HG02884 (cell line): ENCODE measurements around the gene NAP1L5.

Experiments used
- ATAC-seq: cut with Tn5 transposase; IDR thresholded peaks from one replicate; pipeline ENCODE4 v1.9.1; 2021; ENCODE audit warnings: mild to moderate bottlenecking, moderate library complexity; ENCODE audit not compliant: unreplicated experiment

Gene NAP1L5, protein sequence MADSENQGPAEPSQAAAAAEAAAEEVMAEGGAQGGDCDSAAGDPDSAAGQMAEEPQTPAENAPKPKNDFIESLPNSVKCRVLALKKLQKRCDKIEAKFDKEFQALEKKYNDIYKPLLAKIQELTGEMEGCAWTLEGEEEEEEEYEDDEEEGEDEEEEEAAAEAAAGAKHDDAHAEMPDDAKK

DNA sequence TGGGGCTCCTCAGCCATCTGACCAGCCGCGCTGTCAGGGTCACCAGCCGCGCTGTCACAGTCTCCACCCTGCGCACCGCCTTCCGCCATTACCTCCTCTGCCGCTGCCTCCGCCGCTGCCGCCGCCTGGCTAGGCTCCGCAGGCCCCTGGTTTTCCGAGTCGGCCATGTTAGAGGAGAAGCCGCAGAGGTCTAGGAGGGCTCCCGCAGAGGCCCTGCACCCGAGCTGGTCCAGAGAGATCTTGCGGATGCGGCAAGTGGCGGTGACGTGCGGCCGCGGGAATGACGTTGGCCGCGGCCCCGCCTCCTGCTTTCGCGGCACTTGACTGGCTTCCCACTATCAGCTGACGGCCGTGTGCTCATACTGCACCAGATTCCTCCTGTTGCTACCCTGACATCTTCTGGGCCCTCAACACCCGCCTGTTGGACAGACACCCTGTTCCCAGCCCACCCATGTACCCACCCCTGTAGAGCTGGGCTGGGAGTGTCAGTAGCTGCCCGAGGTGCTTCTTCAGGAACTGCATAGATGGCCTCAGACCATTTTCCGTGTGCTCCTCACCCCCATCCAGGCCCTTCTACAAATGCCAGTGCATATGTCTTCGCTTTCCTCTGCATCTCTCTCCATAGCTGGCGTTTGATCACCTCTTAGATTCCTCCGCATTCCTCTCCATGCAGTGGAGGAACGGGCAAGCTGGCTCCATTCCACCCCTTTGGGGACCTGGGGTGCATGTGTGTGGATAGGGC, at the start of gene NAP1L5:
Gene NAP1L5, minus strand, starts transcription at position 242 of the 742 bp plus-strand sequence. Its CDS starts 75 bp downstream, at position 167.
- peak; percentile 94 for ATAC-seq

DNA sequence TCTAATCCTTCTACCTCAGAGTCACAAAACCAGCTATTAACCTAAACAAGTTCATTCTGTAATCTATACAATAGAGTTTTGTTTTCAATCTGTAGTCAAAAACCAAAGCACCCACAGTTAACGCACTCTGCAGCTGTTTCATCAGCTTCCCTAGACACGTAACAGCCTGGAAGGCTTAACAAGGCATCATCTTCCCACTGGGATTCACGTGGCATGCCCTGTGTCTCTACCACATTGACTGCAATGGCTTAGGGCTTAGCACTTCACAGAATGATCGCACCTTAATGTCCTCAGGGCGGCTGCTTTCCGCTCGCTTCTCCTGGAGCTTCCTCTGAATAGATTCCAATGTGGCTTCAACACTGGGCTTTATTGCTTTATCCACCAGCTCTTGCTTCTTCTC, 49.7 kb upstream of the NAP1L5 start:
- ATAC-seq: no peak

DNA sequence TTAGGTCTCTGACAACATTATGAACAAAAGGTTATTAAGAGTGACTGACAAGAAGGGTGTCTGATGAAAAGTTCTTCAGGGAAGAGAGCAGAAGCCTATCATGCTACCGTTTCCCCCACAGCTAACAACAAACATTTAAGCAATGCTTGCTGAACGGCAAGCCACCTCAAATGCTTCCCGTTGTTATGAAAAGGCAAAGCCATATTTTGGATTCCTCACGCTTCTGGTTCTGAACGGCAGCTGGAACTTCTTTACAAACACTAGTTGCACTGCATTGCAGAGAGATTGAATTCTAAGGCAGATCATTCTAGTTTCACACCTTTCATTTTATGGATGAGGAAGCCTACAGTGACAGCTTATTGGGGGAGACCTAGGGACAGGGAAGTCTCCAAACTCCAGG, 48.6 kb upstream of the NAP1L5 start:
- no peak for ATAC-seq

DNA sequence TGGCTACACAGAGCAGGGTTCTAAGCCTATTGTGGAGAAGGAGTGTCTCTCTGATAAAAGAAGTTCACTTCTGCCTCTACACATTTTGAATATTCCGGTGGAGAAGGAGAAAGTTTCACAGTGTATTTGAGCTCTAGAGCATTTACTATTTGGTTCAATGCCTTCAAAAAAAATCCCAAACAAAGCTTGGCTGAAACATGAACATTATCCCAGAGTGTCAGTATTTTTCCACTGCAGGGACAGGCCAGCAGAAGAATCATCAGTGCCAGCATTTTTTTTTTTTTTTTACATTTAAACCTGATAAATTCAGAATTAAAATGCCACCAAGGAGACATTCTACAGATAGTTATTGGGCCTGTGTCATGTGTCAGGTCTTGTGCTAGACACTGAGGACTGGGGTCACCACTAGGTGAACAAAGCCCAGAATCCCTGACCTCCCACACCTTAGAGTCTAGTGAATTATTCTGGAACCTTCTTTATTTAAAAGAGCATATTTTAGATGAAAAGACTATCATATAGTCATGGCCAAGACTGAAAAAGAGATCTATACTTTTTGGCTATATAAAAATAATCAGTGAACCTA, 48.0 kb upstream of the NAP1L5 start:
- no peak for ATAC-seq

DNA sequence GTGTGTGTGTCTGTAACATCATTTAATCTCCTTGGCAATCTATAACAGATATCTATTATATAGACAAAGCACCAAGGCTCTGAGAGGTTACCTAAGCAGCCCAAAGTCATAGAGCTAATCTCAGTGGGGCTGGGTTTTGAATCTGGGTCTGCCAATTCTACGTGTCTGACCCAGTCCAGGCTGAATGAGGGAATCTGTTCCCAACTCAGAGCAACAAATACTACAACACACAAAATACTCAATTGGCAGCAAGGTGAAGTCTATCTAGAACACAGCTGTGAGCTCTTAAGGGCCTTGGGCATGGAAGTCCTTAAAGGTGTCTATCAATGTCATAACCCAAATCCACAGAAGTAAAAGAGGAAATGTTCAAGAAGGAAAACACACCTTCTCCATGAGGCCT, 47.5 kb upstream of the NAP1L5 start:
- ATAC-seq: no peak

DNA sequence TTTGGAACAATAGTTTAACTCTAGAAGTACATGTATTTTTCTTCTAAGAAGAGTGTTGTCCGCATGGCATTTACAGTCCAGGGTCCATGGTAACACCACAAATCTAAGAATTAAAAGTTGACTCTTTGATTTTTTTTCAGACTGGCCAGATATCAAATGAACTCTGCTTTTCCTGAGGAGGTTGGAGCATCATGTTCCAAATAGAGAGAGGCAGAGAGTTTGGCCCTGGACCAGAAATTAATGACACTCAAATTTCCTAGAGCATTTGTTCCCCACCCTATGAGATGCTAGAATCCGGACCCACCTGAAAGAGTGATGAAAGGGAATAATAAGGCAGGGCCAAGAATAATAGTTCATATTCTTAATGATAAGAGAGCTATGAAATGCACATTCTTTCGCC, 47.0 kb upstream of the NAP1L5 start:
- ATAC-seq: no peak

DNA sequence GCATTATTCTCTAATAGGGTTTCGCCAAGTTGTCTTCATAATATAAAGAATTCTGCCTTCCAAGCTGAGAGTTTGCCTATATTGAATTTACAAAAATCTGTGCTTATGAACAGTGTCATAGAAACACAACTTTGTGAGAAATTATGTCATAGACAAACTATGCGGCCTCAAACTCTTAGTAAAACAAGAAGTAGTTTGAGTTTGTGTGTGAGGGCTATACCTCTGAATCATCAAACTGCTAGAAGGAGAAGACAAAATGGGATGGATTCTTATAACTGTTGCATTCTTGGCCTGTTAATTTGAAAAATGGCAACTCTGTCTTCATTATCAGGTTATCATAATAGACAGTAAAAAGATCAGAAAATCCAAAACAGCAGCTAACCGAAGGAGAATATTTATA, 46.1 kb upstream of the NAP1L5 start:
- ATAC-seq: no peak

DNA sequence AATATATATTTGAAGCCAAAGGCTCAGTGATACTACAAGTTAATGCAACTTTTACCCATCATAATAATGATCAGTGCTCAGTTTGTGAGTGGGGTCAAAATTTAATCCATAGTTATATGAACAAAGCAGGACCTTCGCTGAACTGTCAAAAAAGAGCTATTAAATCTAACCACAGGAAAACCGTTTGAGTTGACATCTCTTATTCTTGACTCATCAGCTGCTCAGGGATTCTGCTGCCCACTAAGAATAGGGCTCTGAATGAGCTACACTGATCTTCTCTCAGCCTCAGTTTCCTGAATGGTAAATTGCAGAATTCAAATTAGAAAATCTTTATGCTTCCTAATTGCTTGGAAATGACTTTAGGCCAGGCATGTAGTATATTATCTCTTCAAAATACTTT, 44.9 kb upstream of the NAP1L5 start:
- ATAC-seq: no peak

DNA sequence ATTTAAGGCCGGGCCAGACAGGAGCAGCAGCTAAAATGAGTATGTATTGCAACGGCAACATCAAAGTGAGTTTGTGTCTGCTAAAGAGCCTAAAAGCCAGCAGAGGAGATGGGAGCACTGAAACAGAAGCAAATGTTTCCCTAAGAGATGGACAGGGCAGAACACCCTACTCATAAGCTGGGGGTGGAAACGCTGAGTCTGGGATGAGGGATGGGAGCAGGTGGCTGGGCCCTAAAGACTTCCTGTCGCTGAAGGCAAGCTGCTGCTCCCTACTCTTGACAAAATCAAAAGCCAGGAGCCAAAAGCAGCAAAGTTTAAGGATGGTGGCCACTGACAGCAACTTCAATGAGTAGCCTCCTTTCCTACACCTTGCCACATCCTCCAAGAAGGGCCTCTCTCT, 40.6 kb upstream of the NAP1L5 start:
- no peak for ATAC-seq

DNA sequence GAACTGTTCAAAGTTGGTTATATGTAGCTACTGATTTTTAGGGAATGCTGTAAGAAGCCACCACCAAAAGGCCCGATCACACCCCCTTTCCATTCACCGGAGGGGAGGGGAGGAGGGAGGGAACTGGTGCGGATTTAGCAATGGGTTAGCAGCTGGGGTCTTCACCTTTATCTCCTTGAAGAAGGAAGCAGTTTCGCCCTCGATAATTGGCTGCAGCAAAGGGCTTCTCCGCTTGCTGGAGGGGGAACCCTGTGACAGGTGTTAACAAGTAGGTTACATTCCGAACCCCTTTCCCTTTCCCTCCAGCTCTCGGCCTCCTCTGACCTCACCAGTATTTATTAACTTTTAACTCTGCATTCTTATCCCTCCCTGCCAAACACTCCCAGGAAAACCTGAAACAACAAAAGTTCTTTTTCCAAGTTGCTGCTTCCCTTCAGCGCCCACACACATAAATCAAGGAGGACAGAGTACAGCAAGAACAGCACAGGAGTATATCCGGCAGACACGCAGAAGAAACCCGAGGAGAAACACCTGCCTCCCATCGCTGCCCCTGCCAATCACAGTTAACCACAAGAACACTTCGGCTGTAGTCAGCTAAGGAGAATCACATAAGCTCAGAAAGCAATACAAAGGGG, 39.8 kb upstream of the NAP1L5 start:
- ATAC-seq: peak; percentile 93

DNA sequence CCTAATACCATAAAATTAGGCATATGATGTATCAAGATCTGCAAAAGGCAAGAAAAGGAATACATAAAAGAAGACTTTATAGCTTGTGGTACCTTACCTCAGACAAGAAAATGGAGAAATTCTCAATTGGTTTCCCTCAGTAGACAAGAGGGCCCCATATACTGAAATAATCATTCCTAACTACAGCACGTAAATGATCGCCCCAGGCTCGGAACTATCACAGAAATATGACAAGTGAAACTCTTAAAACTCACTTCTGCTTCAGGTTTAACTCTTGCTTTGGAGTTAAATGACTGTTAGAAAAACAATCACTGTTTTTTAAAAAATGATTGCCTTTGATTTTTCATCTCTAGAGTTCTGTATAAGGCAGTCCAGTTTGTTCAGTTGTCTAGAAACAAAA, 38.6 kb upstream of the NAP1L5 start:
- ATAC-seq: no peak

DNA sequence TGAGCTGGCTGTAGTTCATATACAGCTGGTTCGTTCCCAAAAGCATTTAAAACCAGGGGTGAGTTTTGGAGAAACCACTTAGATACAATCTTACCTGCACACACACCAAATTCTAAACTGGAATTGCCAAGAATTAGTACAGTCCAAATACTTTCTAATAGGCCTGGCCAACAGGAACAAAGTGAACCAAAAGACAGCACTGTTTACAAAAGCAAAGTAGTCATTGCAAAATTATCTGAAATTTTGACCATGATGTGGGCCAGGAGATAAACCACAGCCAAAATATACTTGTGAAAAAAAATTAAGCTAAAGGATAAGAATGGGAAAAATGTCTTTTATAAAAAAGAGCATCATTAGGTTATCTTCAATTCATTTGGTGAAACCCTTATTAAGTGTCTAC, 37.9 kb upstream of the NAP1L5 start:
- no peak for ATAC-seq

DNA sequence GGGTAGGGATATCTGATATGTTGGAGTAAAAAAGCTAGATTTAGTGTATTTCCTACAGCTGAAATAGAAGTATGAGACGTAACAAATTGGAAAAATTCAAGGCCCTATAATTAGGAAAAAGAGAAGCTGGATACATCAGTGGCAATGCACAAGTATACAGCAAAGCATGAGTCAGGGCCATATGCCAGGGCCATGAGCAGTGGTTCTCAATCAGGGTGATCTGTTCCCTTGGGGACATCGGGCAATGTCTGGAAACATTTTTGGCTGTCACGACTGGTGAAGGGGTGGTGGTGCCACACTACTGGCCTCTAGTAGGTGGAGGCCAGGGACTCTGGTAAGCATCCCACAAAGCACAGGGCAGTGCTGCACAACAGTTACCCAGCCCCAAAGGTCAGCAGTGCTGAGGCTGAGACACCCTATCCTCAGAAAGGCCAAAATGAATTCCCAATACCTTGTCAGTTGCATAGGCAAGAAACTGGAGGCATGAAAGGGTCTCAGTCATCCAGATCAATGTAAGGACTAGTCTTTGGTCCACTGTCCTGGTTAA, 36.8 kb upstream of the NAP1L5 start:
- no peak for ATAC-seq

DNA sequence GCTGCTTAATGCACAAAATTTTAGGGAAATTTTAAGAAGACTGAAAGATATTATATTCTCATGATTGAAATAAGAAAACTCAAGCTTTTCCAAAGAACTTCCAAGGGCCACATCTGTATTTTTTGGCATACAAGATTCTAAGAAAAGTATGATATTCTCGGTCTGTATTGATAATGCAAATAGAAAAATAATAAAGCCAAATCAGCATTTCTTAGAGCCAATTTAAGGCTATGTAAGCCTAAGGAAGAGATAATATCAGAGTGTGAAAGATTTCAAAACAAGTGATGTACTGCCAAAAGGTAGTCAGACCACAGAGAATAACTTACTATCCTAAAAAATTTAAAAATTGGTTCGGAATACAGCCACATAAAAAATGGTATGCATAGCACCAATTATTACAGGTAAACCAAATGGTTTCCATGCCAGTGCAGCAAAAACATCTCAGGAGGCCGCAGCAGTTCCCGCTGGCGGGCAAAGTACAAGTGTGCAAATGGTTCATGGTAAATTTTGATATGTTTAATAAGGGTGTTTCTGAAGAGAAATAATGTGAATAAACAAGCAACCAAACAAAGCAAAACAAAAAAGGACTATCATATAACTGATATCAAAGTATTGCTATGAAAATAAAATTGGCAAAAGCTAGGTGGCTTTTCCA, 35.2 kb upstream of the NAP1L5 start:
- ATAC-seq: no peak

DNA sequence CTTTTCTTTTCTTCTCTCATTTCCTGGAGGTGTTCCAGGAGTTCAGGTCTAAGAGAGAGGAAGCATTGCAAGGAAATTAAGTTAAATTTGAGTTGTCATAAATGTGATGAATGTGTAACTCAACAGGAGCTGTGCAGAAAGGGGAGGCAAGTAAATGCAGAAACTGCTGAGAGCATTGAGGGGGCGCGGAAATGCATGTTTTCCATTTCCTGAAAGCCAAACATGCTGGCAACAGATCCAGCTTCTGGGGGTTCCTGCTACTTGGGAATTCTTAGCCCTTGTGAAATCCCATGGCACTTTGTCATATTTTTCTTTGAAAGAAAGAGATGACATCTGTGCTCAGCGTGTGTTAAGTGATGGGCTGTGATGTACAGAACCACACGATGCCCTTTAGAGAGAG, 33.8 kb upstream of the NAP1L5 start:
- no peak for ATAC-seq

DNA sequence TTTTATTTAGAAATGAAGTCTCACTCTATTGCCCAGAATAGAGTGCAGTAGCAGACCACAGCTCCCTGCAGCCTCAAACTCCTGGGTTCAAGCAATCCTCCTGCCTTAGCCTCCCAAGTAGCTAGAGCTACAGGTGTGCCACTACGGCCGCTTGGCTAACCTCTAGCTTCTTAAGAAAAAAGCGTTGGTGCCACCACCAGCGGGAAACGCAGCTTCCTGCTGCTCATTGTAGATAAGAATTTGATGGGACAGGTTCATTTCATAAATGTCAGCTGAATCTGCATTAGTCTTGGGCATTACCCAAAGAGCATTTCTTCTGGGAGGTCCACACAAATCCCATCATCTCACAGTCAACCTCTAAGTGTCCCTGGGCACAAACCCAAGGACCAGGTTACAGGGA, 33.2 kb upstream of the NAP1L5 start:
- no peak for ATAC-seq

DNA sequence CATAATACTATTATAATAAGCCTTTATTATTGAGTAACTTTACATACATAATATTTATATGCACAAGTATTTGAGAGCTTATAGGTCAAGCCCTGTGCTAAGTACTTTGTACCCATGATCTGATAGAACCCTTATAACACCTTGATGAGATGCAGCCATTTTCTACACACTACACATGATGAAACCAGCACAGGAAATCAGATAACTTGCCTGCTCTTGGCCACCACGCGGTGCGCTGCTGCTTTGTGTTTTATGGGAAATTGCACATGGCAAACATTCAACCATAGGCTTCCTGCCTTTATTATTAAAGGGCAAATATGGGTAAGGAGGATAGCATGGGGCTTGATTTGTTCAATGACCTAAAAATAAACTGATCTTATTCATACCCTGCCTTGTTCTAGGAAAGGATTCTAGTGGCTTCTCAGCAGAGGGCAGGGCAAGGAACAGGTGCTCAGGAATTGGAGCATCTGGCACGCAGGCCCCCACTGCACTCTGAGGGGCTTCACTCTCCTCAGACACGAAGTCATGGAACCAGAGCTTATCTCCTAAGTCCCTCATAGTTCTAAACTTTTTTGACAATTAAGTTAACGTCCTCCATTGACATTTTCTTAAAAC, 31.6 kb upstream of the NAP1L5 start:
- no peak for ATAC-seq

DNA sequence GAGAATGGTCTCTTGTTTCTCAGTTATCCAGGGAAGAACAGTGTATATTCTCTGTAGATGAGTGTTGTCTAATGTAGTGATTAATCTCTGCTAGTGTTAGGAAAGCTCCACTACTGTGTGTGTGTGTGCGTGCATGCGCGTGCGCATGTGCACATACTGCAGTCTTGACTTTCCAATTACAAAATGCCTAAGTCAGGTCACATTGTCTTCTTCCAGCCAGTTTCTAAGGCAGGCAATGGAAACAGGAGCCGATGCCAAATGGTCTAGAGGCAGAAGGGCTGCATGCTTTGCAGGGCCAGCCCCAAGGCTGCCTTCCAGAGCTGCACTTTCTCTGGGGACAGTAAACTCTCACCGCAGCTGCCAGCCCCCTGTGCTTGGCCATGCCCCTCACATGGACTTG, 30.5 kb upstream of the NAP1L5 start:
- no peak for ATAC-seq

DNA sequence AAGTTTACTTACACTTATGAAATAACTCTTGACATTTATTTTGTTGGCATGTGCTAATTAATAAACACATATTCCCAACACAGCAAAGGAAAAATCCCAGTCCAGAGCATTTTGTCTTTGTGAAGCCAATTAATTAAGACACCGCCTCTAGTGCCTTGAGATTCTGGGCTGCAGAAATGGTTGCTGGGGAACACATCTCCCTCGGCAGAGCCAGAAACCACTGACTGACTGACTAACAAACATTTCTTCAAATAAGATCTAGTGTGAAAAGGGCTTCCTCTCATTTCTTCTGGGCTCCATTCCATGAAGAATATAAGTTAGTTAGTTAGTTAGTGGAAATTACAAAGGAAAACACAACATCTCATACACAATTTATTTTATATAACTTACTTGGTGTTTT, 28.4 kb upstream of the NAP1L5 start:
- ATAC-seq: no peak

DNA sequence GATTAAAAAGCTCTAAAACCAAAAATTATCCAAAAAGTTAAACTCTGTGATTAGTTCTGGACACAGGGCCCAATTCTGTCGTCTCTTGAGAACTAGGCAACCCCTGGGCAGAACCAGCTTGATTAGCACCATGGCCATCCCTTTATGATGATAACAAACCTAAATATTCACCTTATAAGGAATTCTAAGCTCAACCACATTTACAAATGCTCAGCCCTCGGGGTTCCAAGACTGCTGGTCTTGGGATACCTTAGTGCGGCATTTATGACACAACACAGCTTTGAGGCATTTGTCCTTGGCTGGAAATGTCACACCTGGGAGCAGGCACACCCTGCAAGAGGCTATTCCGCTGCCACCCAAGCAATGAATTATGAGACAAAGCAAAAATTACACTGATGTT, 27.5 kb upstream of the NAP1L5 start:
- ATAC-seq: no peak

DNA sequence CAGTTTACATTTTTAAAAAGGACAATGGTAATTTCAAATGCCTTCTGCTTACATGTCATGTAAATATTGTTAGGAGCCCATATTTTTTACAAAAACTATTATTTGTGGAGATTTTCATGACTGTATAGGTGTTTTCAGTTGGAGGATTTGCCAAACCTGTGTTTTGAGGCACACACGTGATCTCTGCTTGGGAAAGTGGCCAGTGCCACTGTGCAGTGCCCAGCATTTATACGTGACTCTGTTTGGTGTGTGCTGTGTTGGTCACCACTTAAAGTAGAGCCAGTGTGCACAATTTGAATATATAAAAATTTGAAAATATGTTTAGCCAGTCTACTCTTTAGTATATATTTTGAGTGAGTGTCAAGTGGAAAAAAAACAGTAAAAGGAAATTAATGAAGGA, 26.8 kb upstream of the NAP1L5 start:
- ATAC-seq: no peak
